Measurements from ENCODE around the gene SLC7A8.
"Not testable (repeated sequence)": the region's sequence is repeated elsewhere in the genome, so short reads cannot be mapped to it uniquely, and the experiment has no call there.

The SLC7A8 gene

DNA sequence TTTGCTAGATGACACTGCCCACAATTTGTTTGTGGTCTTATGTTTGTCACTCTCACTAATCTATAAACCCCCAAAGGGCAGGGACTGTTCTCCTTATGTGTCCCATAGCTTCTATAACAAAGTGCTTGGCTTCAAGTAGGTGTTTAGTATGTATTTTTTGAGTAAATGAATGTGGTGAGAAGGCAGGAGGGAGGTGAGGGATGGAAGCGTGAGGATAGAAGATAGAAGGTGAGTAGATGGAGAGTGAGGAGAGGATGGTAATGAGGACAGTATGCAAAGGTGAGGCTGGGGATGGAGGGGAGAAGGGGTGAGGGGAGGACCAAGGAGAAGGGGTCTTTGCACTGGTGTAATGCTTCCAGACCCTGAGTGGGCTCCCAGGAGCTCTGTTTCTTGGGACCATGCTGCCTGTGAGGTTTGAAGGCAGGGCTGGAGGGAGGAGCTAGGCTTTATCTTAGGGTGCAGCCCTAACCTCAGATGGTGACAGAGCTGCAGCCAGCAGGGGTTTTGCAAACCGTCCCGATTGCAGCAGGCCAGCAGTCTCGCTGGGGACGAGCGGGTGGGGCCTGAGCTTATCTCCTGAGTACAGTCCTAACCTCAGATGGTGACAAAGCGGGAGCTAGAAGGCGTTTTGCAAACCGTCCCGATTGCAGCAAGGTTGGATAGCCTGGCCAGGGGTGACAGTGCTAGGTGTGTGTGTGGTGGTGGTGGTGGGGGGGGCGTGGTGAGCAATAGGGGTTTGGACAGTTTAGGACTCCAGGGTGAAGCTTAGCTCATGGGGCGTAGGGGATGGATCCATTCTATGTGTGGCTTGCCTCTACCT lies 70.9 kb downstream of the SLC7A8 start:
- DNase-seq: no peak

DNA sequence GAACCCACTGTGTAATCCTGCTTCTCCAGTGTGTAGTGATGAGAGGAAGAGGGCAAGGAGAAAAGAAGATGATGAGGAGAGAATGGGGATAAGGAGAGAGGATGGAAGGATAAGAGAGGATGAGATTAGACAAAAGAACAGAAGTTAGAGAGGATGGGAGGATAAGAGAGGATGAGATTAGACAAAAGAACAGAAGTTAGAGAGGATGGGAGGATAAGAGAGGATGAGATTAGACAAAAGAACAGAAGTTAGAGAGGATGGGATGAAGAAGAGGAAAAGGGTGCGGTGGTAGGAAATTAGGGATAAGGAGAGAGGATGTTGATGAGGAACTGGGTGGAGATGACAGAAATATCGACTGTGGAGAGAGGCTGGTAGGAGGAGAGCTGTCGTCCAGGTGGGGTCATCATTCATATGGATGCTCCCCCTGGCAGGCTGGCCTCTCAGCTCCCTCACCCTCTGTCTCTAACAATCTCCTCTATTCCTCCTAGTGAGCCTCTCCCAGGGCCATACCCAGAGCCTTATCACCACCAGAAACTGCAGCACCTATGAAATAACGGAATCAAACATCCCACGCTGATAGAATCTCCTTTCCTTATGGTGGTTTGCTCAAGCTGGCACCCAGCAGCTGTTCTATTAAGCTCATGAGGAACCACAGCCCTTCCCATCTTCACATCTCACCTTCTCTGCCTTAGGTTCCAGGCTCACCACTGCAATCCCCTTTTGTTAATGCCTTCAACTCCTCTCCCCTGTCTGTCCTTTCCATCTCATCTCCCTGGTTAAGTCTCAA lies 72.7 kb downstream of the SLC7A8 start:
- DNase-seq: no peak

DNA sequence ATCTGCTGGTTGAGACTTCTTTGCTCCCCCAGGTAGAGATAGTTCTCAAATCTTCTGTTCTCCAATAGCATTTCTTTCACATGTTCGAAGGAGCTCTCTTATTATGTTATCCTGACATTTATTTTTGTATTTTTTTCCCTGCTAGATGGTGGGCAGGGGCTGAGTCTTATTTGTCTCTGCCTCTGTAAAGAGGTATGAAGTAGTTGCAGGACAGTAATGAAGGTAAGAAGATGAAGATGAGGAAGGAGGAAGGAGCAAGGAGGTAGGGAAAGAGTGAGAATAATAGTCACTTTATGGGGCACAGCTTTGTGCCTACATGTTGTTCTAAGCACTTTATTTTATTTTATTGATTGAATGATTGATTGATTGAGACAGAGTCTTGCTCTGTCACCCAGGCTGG lies 73.7 kb downstream of the SLC7A8 start:
- DNase-seq: no peak

DNA sequence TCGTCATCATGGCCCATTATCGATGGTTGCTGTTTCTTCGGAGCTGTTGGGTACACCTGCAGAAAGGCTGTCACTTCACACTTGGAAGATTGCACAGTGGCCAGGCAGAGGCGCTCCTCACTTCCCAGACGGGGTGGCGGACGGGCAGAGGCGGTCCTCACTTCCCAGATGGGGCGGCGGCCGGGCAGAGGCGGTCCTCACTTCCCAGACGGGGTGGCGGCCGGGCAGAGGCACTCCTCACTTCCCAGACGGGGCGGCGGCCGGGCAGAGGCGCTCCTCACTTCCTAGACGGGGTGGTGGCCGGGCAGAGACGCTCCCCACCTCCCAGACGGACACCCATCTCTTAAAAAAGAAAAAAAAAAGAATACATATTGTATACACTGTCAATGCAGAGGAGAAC lies 75.3 kb downstream of the SLC7A8 start:
- DNase-seq: not testable (repeated sequence)

DNA sequence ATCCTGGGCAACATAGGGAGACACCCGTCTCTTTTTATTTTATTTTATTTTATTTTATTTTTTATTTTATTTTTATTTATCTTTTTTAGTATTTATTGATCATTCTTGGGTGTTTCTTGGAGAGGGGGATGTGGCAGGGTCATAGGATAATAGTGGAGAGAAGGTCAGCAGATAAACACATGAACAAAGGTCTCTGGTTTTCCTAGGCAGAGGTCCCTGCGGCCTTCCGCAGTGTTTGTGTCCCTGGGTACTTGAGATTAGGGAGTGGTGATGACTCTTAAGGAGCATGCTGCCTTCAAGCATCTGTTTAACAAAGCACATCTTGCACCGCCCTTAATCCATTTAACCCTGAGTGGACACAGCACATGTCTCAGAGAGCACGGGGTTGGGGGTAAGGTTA lies 75.8 kb downstream of the SLC7A8 start:
- DNase-seq: not testable (repeated sequence)

DNA sequence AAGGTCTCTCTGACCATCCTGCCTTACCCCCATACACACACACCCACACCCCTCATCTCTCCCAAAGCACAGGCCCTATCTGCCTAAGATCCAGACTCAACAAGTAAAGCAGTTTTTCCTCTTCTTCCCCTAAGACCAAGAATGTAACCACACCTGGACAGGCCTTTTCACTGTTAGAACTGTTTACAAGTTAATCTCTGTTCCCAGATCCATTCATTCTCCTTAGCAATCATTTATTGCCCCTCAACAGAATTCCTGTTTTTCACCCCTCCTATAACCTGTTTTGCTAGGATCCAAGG lies 76.8 kb downstream of the SLC7A8 start:
- DNase-seq: no peak

DNA sequence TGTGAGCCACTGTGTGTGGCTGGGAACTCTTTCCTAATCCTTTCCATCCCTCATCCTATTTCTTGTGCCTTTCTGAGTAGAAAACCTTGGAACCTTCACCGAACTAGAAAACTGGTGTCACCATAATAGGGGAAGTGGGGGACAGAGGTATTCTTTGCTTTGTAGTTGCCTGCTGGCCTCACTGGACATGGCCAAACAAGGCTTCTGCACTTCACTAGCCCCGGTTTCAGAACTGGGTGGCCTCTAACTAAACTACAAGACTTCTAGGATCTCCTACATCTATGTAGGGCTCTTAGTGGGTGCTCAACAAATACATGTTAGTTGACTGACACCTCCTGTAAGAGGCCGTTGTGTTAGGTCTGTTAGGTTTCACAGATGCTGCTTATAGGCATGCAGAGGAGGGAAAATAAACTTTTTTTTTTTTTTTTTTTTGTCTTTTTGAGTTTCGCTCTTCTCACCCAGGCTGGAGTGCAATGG lies 78.1 kb downstream of the SLC7A8 start:
- no peak for DNase-seq

DNA sequence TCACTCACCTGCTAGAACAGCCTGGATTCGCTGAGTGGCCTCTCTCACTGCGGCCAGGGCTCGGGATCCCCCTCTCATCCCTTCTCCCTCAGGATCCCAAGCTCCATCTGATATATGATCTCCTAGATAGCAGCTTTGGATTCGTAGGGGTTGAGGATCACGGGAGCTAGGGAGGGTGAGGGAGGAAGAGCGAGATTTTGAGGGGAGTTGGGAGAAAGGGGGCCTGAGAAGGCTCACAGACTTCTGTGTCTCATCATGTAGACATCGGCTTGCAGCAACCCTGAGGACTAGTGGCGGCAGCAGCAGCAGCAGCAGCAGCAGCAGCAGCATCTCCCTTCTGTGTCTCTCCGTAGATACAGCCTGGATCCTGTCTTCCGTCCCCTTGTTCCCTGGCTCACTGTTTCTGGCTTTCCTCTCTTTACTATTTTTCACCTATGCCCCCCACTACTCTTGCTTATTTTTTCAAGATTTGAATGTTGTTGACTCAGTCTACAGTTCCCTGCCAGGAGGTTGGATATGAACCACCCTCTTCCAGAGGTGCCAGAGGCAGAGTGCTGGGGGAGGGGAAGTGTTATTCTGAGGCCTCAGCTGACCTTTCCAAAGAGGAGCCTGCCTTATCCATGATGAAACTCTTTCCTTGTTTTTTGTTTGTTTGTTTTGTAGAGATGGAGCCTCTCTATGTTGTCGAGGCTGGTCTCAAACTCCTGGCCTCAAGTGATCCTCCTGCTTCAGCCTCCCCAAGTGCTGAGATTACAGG lies 78.7 kb downstream of the SLC7A8 start, which contains the start of gene CIROP:
TSS of gene CIROP (minus strand) at position 399 of the 757 bp plus-strand sequence. CDS start at position 330, 69 bp downstream.
- peak; percentile 7 for DNase-seq

DNA sequence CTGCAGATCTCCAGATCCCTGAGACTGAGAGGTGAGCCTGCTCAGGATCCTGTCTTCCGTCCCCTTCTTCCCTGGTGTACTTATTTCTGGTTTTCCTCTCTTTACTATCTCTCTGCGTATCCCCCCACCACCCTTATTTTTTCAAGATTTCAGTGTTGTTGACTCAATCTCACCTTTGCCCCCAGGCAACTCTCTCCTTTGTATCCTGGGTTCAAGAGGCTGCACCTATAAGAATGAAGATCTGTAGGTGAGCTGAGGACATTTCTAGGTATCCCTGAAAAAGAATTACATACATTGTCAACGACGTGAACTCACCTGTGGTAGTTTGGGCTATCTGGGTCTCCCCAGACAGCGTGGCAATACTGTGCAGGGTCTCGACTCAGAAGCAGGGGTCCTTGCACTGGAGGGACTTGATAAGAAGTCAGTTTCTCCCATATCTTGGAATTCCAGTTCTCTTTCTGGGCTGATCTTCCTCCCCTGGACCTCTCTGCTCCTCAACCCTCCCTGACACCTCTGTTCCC lies 79.3 kb downstream of the SLC7A8 start:
- no peak for DNase-seq

DNA sequence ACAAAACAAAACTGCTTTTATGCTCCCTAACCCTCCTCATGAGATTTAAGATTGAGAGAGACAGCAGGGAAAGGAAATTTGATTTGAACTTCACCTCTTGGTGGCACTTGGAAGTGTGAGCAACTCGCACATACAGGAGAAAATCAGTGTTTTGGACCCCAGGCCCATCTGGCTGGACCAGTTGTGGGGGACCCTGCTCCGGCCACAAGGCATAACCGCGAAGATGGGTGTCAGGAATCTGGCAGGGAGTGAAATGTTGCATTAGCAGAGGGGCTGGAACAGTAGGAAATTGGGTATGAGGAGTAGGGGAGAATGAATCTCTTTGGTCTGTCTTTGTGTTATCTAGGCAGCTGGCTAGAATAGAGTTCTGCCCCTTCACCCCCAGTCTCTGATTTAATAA lies 79.9 kb downstream of the SLC7A8 start:
- DNase-seq: no peak

DNA sequence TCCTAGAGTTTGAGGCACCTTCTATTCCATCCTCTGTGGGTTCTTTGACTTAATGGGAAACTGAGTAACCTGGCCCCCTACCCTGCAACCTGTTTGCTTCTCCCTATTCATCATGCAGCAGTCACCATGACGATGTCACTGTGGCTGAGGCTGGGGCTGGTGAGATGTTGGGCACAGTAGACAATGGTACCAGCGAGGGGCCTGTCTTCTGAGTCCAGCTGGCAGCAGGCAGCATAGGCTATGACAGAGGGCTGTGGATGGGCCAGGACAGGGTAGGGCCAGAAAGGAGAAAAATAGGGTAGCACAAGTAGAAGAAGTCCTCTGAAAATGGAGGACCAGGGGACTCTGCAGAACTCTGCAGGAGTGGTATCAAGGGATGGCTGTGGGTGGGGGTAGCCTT lies 80.7 kb downstream of the SLC7A8 start:
- no peak for DNase-seq

DNA sequence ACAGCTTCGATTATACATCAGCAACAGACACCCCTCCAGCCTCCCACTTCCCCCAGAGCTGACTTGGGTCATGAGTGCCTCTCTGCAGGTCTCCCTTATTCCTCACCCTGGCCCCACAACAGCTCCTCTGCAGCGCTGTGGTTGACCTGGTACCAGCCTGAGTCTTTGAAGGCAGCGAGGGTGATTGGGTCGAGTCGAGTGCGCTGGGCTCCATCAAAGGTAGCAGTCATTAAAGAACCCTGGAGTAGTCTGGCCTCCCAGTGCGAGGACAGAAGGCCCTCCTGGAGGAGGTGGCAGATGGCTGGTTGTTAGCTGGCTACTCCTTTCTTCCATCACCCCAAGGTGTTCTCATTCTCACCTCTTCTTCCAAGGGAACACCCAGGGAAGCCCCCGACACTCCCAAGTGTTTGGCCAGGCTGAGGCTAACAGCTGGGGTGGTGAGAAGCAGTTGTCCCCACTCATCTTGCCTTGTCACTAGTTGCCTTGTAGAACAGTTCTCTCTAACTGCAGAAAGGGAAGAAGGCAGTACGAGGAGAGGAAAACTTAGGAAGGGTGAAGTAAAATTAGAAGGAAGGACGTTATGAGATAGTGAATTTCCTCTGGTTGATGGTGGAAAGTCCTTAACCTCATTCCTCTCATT lies 81.4 kb downstream of the SLC7A8 start:
- no peak for DNase-seq

DNA sequence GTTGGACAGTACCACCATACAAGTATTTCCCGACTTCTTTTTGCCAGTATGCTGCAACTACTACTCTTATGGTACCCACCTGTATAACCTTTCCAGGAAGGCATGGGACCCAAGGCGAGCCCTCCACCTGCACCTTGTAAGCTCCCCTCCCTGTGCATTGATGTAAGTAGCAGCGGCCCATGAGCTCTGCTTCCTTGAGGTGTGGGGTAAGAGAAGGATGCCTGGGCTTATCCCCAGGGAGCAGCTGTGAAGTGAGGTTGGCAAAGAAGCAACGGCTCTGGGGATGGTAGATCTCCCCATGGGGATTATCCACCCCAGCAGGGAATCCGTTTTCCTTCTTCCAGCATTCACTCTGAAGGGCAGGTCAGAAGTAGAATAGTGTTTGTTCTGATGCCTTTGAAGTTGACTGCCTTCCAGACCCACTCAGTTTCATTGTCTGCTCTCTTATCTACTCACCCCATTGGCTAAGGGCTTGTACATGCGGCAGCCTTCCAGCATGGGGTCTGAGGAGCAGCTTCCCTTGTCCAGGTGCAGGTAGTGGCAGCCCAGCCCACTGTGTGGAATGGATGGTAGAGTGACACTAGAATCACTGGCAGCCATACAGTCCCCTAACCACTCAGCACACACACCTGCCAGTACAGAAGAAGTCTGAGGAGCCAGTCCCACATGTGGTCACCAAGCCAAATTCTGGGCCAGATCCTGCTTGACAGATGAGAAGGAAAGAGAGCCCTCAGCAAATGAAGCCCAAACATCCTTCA lies 82.1 kb downstream of the SLC7A8 start:
- DNase-seq: no peak

DNA sequence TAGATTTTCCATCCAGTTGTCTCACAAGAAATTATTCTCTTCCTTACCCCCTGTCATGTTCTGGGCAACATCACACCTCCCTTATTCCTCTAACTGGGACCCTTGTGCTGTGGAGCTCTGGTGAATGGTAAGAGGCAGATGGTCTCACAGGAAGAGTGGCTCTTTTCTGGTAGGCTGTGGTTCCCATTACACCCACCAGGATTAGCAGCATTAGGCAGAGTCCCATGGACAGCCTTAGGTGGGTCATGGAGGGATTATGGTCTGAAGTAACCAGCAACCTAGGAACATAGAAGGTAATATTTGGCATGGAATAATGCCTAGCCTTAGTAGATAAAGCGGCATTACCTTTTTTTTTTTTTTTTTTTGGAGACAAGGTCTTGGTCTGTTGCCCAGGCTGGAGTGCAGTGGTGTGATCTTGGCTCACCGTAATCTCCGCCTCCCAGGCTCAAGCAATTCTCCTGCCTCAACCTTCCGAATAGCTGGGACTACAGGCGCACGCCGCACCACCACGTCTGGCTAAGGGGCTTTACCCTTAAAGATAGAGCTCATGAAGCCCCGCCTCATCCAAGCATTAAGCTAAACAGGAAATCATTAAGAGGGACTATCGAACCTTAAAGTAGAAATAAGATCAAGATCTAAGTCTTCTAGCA lies 84.1 kb downstream of the SLC7A8 start:
- no peak for DNase-seq

DNA sequence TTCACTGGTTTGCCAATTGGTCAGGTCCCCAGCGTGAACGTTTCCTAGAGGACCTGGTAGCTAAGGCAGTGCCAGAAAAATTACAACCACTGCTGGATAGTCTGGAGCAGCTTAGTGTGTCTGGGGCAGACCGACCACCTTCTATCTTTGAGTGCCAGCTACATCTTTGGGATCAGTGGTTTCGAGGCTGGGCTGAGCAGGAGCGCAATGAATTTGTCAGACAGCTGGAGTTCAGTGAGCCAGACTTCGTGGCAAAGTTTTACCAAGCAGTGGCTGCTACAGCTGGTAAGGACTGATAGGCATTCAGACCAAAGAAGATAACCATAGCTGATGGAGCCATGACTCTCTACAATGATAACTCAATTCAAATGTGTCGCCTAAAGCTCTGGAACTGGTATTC lies 85.7 kb downstream of the SLC7A8 start:
- DNase-seq: no peak

DNA sequence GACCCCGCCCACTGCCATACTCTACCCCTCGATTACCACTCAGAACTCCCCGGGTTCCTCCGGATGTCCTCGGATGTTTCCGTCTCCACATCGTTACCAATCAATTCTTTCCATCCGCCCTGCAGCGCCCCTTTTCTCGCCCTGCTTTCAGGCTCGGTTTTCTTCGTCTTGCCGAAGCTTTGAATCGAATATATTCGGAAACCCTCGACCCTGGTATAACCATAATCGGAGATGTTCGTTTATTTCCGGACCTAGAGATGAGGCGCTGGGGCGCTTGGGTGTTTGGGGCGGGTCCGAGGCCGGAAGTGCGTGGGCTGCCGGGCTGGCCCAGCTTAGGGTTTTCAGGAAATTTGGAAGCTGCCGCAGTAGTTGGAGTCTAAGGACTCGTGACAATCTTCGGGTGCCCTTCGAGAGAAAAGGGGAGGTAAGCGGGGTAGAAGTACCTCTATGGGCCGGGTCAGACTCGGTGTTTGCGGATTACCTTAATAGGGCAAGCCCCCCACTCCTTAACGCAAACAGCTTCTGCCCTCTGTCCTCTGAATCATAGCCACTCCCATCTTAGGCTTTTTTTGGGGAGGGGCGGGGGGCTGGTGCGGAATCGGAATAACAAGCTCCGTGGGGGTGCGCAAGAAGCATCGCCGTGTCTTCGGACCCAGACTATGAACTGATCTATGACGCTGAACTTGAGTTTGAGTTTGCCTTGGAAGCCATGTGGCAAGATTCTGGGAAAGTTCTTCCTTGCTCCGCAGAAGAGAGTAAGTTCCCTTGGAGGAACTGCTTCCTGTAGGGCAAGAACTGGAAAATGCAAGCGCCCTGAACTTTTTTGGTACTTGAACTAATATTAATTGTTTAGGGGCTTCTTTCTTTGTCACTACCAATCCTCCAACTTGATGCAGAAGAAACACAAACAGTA lies 88.0 kb downstream of the SLC7A8 start, which contains the start of gene C14orf119:
TSS of gene C14orf119 (plus strand) at position 310 of the 913 bp plus-strand sequence. CDS start 2,154 bp downstream, outside the sequence.
- no peak for DNase-seq

DNA sequence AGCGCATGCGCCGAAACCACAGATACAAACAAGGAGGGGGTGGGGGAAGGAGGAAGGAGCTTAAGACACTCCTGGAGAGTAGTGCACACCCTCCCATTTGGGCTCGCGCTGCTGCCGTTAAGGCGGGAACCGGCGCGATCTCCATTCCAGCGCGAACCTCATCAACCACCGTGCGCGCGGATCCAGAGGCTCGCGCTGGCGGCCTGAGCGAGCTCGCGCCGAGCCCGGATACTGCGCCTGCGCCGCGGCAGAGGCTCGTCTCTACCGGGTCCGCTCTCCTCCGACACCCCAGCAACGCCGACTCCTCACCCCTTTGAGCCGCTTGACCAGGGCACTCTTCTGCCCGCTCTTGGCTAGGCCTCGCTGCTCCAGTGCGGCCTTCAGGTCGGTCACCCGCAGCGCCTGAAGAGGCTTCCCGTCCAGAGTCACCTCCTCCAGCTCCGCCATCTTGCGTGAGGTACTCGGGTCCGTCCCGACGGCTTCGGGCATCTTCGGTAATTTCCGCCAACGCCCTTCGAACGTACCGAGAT lies 88.7 kb downstream of the SLC7A8 start, which contains the start of gene ACIN1:
TSS of gene ACIN1 (minus strand) at position 471 of the 530 bp plus-strand sequence. CDS start at position 447, 24 bp downstream.
- no peak for DNase-seq

DNA sequence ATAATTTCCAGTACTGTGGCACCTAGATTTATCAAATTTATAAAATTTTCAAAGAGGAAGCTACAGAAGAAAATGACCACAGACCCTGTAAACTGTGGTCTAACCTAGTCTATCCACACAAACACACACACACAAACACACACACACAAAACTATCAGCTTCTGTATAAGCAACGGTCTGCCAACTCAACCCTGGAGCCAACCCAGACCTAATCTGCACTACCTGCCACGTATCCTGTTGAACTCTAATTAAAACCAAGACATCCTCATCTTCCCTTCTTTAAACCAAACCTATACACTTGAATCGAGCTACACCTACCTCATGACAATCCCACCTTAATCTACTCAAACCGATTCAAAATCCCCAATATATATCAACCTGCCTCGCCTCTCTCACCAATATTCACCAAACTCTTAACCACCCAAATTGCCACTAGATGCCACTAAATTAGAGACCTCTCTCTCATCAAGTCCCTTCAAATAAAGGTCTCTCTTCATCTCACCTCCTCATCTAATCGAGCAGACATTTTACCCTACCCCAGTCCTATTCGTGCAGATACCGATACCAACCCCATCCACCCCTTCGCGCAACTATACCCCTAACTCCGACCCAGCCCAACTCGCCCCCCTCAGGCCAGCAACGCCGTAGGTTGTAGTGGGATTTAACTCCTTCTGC lies 89.3 kb downstream of the SLC7A8 start:
- no peak for DNase-seq

DNA sequence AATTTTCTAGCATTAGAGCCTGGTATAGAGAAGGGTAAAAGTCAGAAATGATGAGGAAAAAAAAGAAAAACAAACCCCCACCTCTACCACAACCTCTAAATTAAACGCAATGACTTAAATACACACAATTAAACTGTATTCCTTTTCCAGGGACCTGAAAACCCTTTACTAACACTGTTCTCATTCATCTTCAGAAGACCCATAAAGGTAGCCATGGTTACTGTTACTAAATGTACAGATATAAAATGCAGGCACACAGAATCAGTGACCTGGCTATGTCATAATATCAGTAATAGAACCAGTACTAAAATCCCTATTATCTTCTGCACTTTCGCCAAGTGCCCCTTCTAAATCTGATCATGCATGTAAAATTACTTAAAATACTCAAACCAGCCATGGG lies 89.9 kb downstream of the SLC7A8 start:
- DNase-seq: no peak

Data from NCI-H2227 treated with DMSO at 0.1 percent for 48 hours (cell line).